Neural progenitor cell (in vitro differentiated cells): ENCODE data around the gene VILL. TPM values are rescaled to one million over a fixed set of nuclear protein-coding genes. Genes with fewer than 3 reads are reported as not detected.
"Not testable (repeated sequence)": the region's sequence is repeated elsewhere in the genome, so short reads cannot be mapped to it uniquely, and the experiment has no call there.

Source experiments
- DNase-seq: peaks from one replicate; pipeline ENCODE4 v3.0.0-alpha.2; 2016; ENCODE audit warnings: low spot score
- H2AFZ ChIP-seq: fragments of 200-600 bp; sonication (generic); replicated peaks from 2 replicates; pipeline ENCODE4 v1.6.1; 2016; ENCODE audit warnings: antibody characterized with exemption
- H3F3A ChIP-seq: fragments of 200-600 bp; sonication (generic); 2 replicates; pipeline ENCODE4 v1.6.1; 2016; ENCODE audit warnings: antibody characterized with exemption, low read depth
- H3K27ac ChIP-seq: fragments of 200-600 bp; sonication (generic); 2 replicates; pipeline ENCODE4 v1.5.1; 2016; ENCODE audit warnings: mild to moderate bottlenecking
- H3K27me3 ChIP-seq: fragments of 200-600 bp; sonication (generic); 2 replicates; pipeline ENCODE4 v1.6.1; 2016; ENCODE audit warnings: mild to moderate bottlenecking, moderate library complexity
- H3K36me3 ChIP-seq: fragments of 200-600 bp; sonication (generic); 2 replicates; pipeline ENCODE4 v1.5.1; 2016
- H3K4me1 ChIP-seq: fragments of 200-600 bp; sonication (generic); 2 replicates; pipeline ENCODE4 v1.6.1; 2016; ENCODE audit warnings: mixed run types
- H3K4me2 ChIP-seq: fragments of 200-600 bp; sonication (generic); 2 replicates; pipeline ENCODE4 v1.6.1; 2016
- H3K4me3 ChIP-seq: fragments of 200-600 bp; sonication (generic); 2 replicates; pipeline ENCODE4 v1.5.1; 2016
- H3K79me2 ChIP-seq: fragments of 200-600 bp; sonication (generic); 2 replicates; pipeline ENCODE4 v1.6.1; 2016; ENCODE audit warnings: low read depth
- H3K9ac ChIP-seq: fragments of 200-600 bp; sonication (generic); 2 replicates; pipeline ENCODE4 v1.6.1; 2016
- H3K9me3 ChIP-seq: fragments of 200-600 bp; sonication (generic); 2 replicates; pipeline ENCODE4 v1.5.1; 2016; ENCODE audit warnings: low read depth
- H4K20me1 ChIP-seq: fragments of 200-600 bp; sonication (generic); 2 replicates; pipeline ENCODE4 v1.6.1; 2016; ENCODE audit warnings: low read depth
- H3K27ac Mint-ChIP-seq: 3 replicates; pipeline ENCODE4 v1.8.0; 2021; ENCODE audit warnings: mixed read lengths
- H3K27me3 Mint-ChIP-seq: 2 replicates; pipeline ENCODE4 v1.8.0; 2022; ENCODE audit warnings: low read depth, mild to moderate bottlenecking, inconsistent platforms, moderate library complexity, mixed read lengths; ENCODE audit not compliant: insufficient read depth
- H3K36me3 Mint-ChIP-seq: 3 replicates; pipeline ENCODE4 v1.8.0; 2021; ENCODE audit warnings: mixed read lengths
- H3K4me1 Mint-ChIP-seq: 3 replicates; pipeline ENCODE4 v1.8.0; 2021; ENCODE audit warnings: mixed read lengths
- H3K4me3 Mint-ChIP-seq: 3 replicates; pipeline ENCODE4 v1.8.0; 2021; ENCODE audit warnings: mild to moderate bottlenecking, moderate library complexity, mixed read lengths
- H3K9me3 Mint-ChIP-seq: 3 replicates; pipeline ENCODE4 v1.8.0; 2020; ENCODE audit warnings: mixed read lengths
- EZH2 ChIP-seq: fragments of 200-600 bp; sonication (generic); IDR thresholded peaks from 2 replicates; pipeline ENCODE4 v1.6.1; 2017; ENCODE audit warnings: antibody characterized with exemption, mild to moderate bottlenecking, moderate library complexity
- EZH2phosphoT487 ChIP-seq: fragments of 200-600 bp; sonication (generic); IDR thresholded peaks from 2 replicates; pipeline ENCODE4 v1.6.1; 2017; ENCODE audit warnings: antibody characterized with exemption
- total RNA-seq: library from RNA; depleted of rRNA; stranded (reverse); fragments of >200 nt; gene quantifications from 2 replicates; pipeline ENCODE4 v1.2.3, GENCODE V29; 2015; ENCODE audit warnings: low replicate concordance
- TF ChIP-seq, protein P1 (sequence below): fragments of 200-600 bp; sonication (generic); IDR thresholded peaks from 2 replicates; pipeline ENCODE4 v1.5.1; 2017; ENCODE audit warnings: antibody characterized with exemption, mild to moderate bottlenecking

VILL gene
- total RNA-seq, 1 donor from 2014 or later, result 4.9 TPM

DNA sequence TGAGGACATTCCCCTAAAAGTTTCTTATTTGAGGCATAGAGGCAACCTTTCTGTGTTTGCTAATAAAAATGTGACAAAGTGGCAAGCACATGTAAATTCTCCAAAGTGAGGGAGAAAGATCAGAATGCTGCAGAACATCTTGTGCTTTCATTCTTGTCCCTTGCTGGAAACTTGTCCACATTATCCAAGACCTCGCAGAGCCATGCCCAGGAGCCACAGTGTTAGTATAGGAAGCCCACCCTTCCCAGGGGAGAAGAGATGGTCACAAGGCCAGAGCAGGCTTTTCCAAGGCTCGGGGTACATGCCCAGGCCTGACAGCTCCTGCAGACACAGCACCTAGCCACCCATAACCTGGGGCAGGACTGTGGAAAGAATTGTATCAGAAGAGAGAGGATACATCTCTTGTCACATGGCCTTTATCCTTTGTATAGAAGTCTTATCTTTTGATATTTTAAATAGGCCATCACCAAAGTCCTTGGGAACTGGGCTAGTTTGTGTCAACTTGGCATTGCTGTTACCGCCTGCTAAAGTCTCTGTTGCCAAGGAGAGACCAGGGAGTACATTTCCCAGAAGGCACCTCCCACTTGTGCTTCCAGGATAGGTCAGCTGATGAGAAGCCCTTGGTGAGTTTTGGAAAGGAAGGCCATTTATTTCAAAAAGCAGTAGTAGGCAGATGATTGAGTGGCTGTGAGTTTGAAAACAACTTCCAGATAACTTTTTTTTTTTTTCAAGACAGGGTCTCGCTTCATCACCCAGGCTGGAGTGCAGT lies 59.0 kb downstream of the VILL start:
- no peak for DNase-seq
- Histone ChIP-seq H3K36me3 (no peaks in the 10 kb centered on the region), H3F3A (no peaks in the 10 kb centered on the region), H4K20me1 (no peaks in the 10 kb centered on the region), H3K79me2 (no peaks in the 10 kb centered on the region), H2AFZ (no peak overlapping the region), H3K27me3 (no peaks in the 10 kb centered on the region), H3K4me3 (no peak overlapping the region), H3K9ac (no peak overlapping the region), H3K4me1 (no peaks in the 10 kb centered on the region), H3K27ac (no peak overlapping the region), H3K9me3 (no peaks in the 10 kb centered on the region), H3K4me2 (no peak overlapping the region)
- H3K4me1 Mint-ChIP-seq, result no peaks in the 10 kb centered on the region
- TF ChIP-seq EZH2phosphoT487, result no peak
- no peak for TF ChIP-seq EZH2
- TF ChIP-seq, protein P1, sequence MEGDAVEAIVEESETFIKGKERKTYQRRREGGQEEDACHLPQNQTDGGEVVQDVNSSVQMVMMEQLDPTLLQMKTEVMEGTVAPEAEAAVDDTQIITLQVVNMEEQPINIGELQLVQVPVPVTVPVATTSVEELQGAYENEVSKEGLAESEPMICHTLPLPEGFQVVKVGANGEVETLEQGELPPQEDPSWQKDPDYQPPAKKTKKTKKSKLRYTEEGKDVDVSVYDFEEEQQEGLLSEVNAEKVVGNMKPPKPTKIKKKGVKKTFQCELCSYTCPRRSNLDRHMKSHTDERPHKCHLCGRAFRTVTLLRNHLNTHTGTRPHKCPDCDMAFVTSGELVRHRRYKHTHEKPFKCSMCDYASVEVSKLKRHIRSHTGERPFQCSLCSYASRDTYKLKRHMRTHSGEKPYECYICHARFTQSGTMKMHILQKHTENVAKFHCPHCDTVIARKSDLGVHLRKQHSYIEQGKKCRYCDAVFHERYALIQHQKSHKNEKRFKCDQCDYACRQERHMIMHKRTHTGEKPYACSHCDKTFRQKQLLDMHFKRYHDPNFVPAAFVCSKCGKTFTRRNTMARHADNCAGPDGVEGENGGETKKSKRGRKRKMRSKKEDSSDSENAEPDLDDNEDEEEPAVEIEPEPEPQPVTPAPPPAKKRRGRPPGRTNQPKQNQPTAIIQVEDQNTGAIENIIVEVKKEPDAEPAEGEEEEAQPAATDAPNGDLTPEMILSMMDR, result no peak
- H3K4me3 Mint-ChIP-seq, result no peak overlapping the region
- peaks cover 2% of the 10 kb centered on the region for H3K27me3 Mint-ChIP-seq
- H3K9me3 Mint-ChIP-seq, result peaks cover 13% of the 10 kb centered on the region
- no peaks in the 10 kb centered on the region for H3K36me3 Mint-ChIP-seq
- no peak overlapping the region for H3K27ac Mint-ChIP-seq

DNA sequence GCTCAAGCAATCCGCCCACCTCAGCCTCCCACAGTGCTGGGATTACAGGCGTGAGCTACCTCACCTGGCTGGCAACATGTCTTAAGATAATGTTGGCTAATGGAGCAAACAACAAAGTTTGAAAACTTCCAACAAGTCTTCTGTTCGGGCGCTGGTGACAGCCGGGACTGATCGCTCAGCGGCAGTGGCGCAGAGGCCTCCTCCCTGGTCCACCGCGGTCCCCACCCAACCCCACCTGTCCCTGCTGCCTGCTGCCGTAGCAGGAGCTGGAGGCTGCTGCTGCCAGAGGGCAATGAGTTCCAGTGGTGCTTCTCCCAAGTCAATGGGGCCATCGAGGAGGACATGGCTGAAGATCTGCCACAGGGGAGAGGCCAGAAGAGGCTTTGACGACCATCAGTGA lies 60.5 kb downstream of the VILL start:
- no peak overlapping the region for H3K4me3 ChIP-seq
- DNase-seq, result no peak

DNA sequence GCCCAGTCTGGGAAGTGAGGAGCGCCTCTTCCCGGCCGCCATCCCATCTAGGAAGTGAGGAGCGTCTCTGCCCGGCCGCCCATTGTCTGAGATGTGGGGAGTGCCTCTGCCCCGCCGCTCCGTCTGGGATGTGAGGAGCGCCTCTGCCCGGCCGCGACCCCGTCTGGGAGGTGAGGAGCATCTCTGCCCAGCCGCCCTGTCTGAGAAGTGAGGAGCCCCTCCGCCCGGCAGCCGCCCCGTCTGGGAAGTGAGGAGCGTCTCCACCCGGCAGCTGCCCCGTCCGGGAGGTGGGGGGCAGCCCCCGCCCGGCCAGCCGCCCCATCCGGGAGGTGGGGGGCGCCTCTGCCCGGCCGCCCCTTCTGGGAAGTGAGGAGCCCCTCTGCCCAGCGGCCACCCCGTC lies 62.7 kb downstream of the VILL start:
- not testable (repeated sequence) for H4K20me1 ChIP-seq, H3K4me2 ChIP-seq, H3K27ac ChIP-seq, H3K9ac ChIP-seq, H3K27me3 ChIP-seq, H3K36me3 Mint-ChIP-seq, H3K36me3 ChIP-seq, H3K9me3 ChIP-seq, H3K27ac Mint-ChIP-seq, H3K4me3 Mint-ChIP-seq, H3K4me1 ChIP-seq, H3K4me3 ChIP-seq, DNase-seq, H3K4me1 Mint-ChIP-seq, H3F3A ChIP-seq, H2AFZ ChIP-seq, H3K27me3 Mint-ChIP-seq, H3K79me2 ChIP-seq
- H3K9me3 Mint-ChIP-seq, result peaks cover 13% of the 10 kb centered on the region

More for the DNA sequence above, 60.5 kb downstream of the VILL start:
- no peak overlapping the region for H3K4me3 Mint-ChIP-seq
- peaks cover 13% of the 10 kb centered on the region for H3K9me3 Mint-ChIP-seq
- Histone ChIP-seq H3K4me1 (no peaks in the 10 kb centered on the region), H3K4me2 (no peak overlapping the region), H4K20me1 (no peaks in the 10 kb centered on the region), H3K9me3 (no peaks in the 10 kb centered on the region), H3K36me3 (no peaks in the 10 kb centered on the region), H2AFZ (no peak overlapping the region), H3F3A (no peaks in the 10 kb centered on the region), H3K9ac (no peak overlapping the region), H3K27ac (no peak overlapping the region), H3K79me2 (no peaks in the 10 kb centered on the region), H3K27me3 (no peaks in the 10 kb centered on the region)
- no peak for TF ChIP-seq EZH2
- TF ChIP-seq EZH2phosphoT487, result no peak
- TF ChIP-seq, protein P1, result no peak
- H3K27ac Mint-ChIP-seq, result no peak overlapping the region
- H3K36me3 Mint-ChIP-seq, result no peaks in the 10 kb centered on the region
- peaks cover 2% of the 10 kb centered on the region for H3K27me3 Mint-ChIP-seq
- H3K4me1 Mint-ChIP-seq, result no peaks in the 10 kb centered on the region

DNA sequence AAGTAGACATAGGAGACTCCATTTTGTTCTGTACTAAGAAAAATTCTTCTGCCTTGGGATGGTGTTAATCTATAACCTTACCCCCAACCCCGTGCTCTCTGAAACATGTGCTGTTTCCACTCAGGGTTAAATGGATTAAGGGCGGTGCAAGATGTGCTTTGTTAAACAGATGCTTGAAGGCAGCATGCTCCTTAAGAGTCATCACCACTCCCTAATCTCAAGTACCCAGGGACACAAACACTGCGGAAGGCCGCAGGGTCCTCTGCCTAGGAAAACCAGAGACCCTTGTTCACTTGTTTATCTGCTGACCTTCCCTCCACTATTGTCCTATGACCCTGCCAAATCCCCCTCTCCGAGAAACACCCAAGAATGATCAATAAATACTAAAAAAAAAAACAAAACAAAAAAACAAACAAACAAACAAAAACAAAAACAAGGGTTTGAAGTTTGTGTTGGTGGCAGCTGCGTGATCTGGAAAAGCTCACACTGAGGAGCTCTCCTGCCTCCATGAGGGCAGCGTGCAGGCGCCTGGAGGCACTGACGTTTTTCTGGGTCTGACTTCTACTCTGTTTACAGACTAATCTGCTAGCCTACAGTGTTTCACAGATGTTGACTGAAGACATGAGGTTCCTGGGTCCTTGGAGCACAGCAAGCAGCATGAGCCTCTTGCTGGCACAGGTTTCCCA lies 63.4 kb downstream of the VILL start:
- not testable (repeated sequence) for H3K9me3 ChIP-seq, H3K36me3 ChIP-seq, H2AFZ ChIP-seq, DNase-seq, H3K79me2 ChIP-seq, H3K36me3 Mint-ChIP-seq, H3K4me3 ChIP-seq, H3K4me2 ChIP-seq, H3K27me3 ChIP-seq, H3K4me1 Mint-ChIP-seq, H3K4me1 ChIP-seq, H3K27ac Mint-ChIP-seq, H4K20me1 ChIP-seq, H3F3A ChIP-seq, H3K27ac ChIP-seq, H3K9ac ChIP-seq, H3K27me3 Mint-ChIP-seq, H3K4me3 Mint-ChIP-seq
- peaks cover 13% of the 10 kb centered on the region for H3K9me3 Mint-ChIP-seq
